ENCODE data around the gene PIGQ. TPM values are rescaled to one million over a fixed set of nuclear protein-coding genes. Genes with fewer than 3 reads are reported as not detected.

Gene PIGQ
- polyA plus RNA-seq, 2 donors = 22.8 to 40.1 TPM

GRCh38 chr16:561413-561794 is 8.4 kb upstream of the PIGQ start:
- WGBS, 2 donors = 59 to 63% methylated on average over 11 to 15 of the region's 15 CpGs
- Histone ChIP-seq H3K27me3 (ENCODE audit: control insufficient read depth in 1 of 2, insufficient read depth in 2 of 2, low read length in 2 of 2) (peaks cover 0 to 21% of the 10 kb centered on the region in 2 donors), H3K36me3 (ENCODE audit: control insufficient read depth in 2 of 2, insufficient read depth in 2 of 2, low read length in 1 of 2) (no peaks in the 10 kb centered on the region), H3K27ac (ENCODE audit: low read depth in 2 of 2, low read length in 1 of 2) (no peak overlapping the region), H3K4me3 (ENCODE audit: low read depth in 1 of 2, low read length in 2 of 2) (no peak overlapping the region), H3K4me1 (ENCODE audit: control insufficient read depth in 2 of 2, insufficient read depth in 2 of 2, low read length in 1 of 2) (peaks cover 6% of the 10 kb centered on the region in 2 donors), H3K9me3 (ENCODE audit: control insufficient read depth in 2 of 2, insufficient read depth in 1 of 2, low read depth in 1 of 2, low read length in 1 of 2) (no peaks in the 10 kb centered on the region)

DNA sequence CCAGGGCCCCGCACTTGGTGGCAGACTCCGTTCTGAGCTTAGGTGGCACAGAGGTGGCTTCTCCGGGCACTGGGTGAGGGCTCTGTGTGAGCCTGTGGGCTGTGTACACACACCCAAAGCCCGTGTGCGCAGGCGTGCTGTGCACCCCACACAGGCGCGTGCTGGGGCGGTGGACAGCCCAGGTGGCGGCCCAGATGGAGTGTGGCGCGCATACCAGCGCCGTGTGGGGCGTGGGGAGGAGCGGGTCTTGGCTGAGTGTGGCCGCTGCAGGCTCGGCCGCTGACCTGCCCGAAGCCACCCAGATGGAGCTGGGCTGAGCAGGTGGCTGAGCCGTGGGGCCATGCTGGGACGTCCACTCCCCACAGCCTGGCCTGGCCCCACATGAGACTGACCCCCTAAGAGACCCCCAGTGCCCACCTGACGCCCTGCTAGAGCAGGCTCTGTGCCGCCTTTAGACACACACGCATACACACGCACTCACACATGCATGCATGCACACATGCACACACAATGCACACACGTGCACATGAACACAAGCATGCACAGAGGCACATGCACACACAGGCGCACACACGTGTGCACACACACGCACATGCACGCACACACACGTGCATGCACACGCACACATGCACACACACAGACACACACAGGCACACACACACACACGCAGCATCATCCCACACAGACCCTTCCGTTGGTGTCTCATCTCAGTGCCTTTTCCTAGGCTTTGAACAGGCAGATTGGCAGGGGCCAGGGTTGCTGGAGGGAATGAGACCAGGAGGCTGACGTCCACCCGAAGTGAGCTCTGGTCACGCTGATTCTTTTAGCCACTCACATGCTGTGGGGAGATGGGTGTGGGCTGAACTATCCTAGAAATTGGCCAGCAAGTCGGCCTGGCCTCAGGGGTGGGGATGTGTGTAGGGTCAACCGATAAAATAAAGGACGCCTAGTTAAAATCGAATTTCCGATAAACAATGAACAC is 7.5 kb upstream of the PIGQ start:
- no peaks in the 10 kb centered on the region for H3K36me3 ChIP-seq (ENCODE audit: control insufficient read depth in 2 of 2, insufficient read depth in 2 of 2, low read length in 1 of 2)
- H3K27ac ChIP-seq (ENCODE audit: low read depth in 2 of 2, low read length in 1 of 2) = no peak overlapping the region
- peaks cover 10 to 14% of the 10 kb centered on the region in 2 donors for H3K4me1 ChIP-seq (ENCODE audit: control insufficient read depth in 2 of 2, insufficient read depth in 2 of 2, low read length in 1 of 2)
- H3K4me3 ChIP-seq (ENCODE audit: low read depth in 1 of 2, low read length in 2 of 2) = no peak overlapping the region
- H3K9me3 ChIP-seq (ENCODE audit: control insufficient read depth in 2 of 2, insufficient read depth in 1 of 2, low read depth in 1 of 2, low read length in 1 of 2) = no peaks in the 10 kb centered on the region
- H3K27me3 ChIP-seq (ENCODE audit: control insufficient read depth in 1 of 2, insufficient read depth in 2 of 2, low read length in 2 of 2) = peaks cover 0 to 21% of the 10 kb centered on the region in 2 donors
- 79 to 80% methylated on average over 43 of the region's 43 CpGs for WGBS, 2 donors

DNA sequence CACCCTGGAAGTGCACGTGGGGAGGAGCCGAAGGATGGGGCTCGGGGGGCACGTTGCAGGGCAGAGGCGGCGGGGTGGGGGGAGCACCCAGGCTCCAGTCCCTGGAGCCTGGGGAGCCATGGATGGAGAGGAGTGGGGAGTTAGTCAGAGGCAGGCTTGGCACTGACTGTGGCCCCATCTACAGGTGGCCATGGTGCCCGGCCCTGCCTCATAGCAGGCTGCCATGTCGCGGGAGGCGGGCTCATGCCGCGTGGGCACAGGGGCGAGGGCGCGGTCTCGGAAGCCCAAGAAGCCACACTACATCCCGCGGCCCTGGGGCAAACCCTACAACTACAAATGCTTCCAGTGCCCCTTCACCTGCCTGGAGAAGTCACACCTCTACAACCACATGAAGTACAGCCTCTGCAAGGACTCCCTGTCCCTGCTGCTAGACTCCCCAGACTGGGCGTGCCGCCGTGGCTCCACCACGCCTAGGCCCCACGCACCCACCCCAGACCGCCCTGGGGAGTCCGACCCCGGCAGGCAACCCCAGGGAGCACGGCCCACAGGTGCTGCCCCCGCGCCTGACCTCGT is 6.6 kb upstream of the PIGQ start:
- peaks cover 0 to 2% of the 10 kb centered on the region in 2 donors for H3K9me3 ChIP-seq (ENCODE audit: control insufficient read depth in 2 of 2, insufficient read depth in 1 of 2, low read depth in 1 of 2, low read length in 1 of 2)
- no peaks in the 10 kb centered on the region for H3K36me3 ChIP-seq (ENCODE audit: control insufficient read depth in 2 of 2, insufficient read depth in 2 of 2, low read length in 1 of 2)
- H3K4me1 ChIP-seq (ENCODE audit: control insufficient read depth in 2 of 2, insufficient read depth in 2 of 2, low read length in 1 of 2) = peaks cover 10 to 20% of the 10 kb centered on the region in 2 donors
- no peak overlapping the region for H3K27ac ChIP-seq (ENCODE audit: low read depth in 2 of 2, low read length in 1 of 2)
- H3K4me3 ChIP-seq (ENCODE audit: low read depth in 1 of 2, low read length in 2 of 2) = no peak overlapping the region
- H3K27me3 ChIP-seq (ENCODE audit: control insufficient read depth in 1 of 2, insufficient read depth in 2 of 2, low read length in 2 of 2) = peaks cover 0 to 21% of the 10 kb centered on the region in 2 donors
- WGBS, 2 donors = 77 to 78% methylated on average over 30 of the region's 30 CpGs

DNA sequence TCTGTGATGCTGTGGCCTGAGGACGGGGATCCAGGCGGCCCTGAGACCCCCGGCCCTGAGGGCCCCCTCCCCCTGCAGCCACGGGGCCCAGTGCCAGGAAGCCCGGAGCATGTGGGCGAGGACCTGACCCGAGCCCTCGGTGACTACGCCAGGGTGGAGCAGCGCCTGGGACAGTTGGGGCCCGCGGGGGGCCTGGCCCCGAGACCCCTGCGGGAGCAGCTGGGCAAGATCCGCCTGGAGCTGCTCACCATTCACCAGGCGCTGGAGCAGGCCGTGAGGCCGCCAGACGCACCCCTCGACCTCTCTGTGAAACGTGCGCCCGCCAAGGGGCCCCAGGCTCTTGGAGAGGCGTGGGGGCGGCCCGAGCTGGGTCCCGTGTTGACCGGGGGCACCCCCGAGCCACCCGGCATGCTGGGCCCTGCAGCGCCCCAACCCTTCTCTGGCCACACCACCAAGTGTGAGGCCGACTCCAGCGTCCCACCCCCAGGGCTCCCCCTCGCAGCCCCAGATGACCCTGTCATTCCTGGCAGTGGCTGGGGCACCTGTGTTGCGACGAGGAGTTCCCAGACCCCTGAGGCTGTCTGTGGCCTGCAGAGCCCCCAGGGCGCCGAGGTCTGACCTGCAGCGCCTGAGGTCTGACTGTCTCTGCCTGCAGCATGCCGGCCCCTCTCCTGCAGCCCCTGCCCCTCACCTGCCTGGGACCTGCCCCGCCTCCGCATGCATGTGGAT is 4.9 kb upstream of the PIGQ start:
- Histone ChIP-seq H3K4me1 (ENCODE audit: control insufficient read depth in 2 of 2, insufficient read depth in 2 of 2, low read length in 1 of 2) (peaks cover 8 to 29% of the 10 kb centered on the region in 2 donors), H3K36me3 (ENCODE audit: control insufficient read depth in 2 of 2, insufficient read depth in 2 of 2, low read length in 1 of 2) (no peaks in the 10 kb centered on the region), H3K27ac (ENCODE audit: low read depth in 2 of 2, low read length in 1 of 2) (no peak overlapping the region), H3K27me3 (ENCODE audit: control insufficient read depth in 1 of 2, insufficient read depth in 2 of 2, low read length in 2 of 2) (peaks cover 0 to 12% of the 10 kb centered on the region in 2 donors), H3K9me3 (ENCODE audit: control insufficient read depth in 2 of 2, insufficient read depth in 1 of 2, low read depth in 1 of 2, low read length in 1 of 2) (peaks cover 0 to 2% of the 10 kb centered on the region in 2 donors), H3K4me3 (ENCODE audit: low read depth in 1 of 2, low read length in 2 of 2) (no peak overlapping the region)
- WGBS, 2 donors = 80 to 84% methylated on average over 42 of the region's 42 CpGs

DNA sequence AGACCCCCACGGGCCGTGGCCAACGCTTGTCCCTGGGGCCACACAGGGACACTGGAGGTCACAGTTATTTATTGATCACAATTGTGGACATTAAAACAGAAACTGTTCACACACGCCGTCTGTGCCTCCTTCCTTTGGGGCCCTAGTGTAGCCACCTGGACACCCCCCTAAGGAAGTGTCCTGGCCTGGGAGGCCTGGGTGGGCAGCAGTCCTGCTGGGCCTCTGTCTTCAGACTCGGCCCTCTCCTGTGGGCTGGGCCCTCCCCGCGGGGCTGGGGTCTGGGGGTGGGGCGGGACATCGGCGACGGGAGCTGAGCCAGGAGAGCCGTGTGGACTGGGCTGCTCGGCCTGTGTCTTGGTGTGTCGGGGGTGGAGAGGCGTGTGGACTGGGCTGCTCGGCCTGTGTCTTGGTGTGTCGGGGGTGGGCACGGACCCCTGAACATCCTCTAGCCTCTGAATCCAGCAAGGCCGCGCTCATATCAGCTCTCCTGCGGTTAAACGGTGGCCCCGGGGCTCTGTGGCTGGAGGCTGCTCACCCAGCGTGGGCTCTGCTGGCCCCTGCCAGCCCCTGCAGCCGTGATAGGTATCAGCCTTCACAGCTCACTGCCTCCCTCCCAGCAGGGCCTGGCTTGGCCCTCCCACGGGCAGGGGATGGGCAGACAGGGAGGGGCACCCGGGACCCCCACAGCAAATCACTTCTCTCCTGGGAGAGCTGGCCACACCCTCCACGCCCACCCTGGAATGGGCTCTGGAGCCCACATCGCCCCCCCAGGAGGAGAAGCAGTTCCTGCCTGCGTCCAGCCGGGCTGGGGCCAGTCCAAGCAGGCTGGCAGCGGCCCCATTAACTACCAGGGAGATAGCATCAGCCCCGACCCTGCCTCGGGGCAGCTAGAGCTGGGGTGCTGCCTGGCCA is 4.1 kb upstream of the PIGQ start:
- Histone ChIP-seq H3K36me3 (ENCODE audit: control insufficient read depth in 2 of 2, insufficient read depth in 2 of 2, low read length in 1 of 2) (no peaks in the 10 kb centered on the region), H3K9me3 (ENCODE audit: control insufficient read depth in 2 of 2, insufficient read depth in 1 of 2, low read depth in 1 of 2, low read length in 1 of 2) (peaks cover 0 to 2% of the 10 kb centered on the region in 2 donors), H3K27ac (ENCODE audit: low read depth in 2 of 2, low read length in 1 of 2) (no peak overlapping the region), H3K4me1 (ENCODE audit: control insufficient read depth in 2 of 2, insufficient read depth in 2 of 2, low read length in 1 of 2) (peaks cover 8 to 31% of the 10 kb centered on the region in 2 donors), H3K27me3 (ENCODE audit: control insufficient read depth in 1 of 2, insufficient read depth in 2 of 2, low read length in 2 of 2) (peaks cover 0 to 6% of the 10 kb centered on the region in 2 donors), H3K4me3 (ENCODE audit: low read depth in 1 of 2, low read length in 2 of 2) (no peak overlapping the region)
- WGBS, 2 donors = 48 to 53% methylated on average over 35 of the region's 35 CpGs

DNA sequence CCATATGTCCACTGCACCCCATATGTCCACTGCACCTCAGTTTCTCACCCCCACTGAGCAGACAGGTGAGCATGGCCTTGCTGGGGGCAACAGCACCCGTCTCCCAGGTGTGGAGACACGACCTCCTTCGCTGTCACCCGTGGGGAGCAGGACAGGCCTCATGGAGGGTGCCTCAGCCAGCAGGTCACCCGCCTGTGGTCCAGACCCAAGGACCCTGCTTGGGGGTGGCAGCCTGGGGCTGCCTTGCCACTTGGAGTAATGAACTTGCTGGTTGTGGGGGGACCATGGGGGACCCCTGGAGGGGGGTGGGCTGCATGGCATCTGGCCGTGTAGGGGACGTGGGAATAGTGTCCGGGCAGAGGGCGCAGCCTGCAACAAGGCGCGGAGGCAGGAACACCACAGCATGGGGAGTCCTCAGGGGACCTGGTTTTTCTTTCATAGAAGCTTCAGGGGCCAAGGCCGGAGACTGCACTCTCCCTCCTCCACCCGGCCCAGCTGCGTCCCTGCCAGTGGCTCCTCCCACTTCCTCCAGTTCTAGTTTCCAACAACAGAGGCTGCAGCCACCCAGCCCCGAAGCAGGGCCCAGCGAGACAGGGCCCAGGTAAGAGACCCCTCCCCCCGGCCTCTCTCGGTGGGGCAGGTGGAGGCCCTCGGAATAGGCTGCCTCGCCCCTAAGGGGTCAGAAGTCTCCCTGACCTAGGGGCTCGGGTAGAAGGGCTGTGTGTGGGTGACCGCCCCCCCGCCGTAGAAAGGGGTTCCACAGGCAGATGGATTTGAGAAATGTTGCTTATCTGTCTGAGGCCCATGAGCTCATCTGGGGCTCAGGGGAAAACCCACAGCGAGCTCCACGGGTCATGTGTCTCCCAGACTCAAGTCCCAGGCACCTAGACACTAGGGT is 3.0 kb upstream of the PIGQ start, which contains the start of gene NHLRC4:
NHLRC4 (plus strand) TSS at position 531 of the 898 bp plus-strand sequence. CDS start 1,043 bp downstream, outside the sequence.
- no peaks in the 10 kb centered on the region for H3K36me3 ChIP-seq (ENCODE audit: control insufficient read depth in 2 of 2, insufficient read depth in 2 of 2, low read length in 1 of 2)
- H3K27me3 ChIP-seq (ENCODE audit: control insufficient read depth in 1 of 2, insufficient read depth in 2 of 2, low read length in 2 of 2) = no peaks in the 10 kb centered on the region
- peak within 1 kb of the TSS in 1 of 2 donors; percentile 18 for H3K4me3 ChIP-seq (ENCODE audit: low read depth in 1 of 2, low read length in 2 of 2)
- peaks cover 8 to 35% of the 10 kb centered on the region in 2 donors for H3K4me1 ChIP-seq (ENCODE audit: control insufficient read depth in 2 of 2, insufficient read depth in 2 of 2, low read length in 1 of 2)
- 34 to 35% methylated on average over 26 of the region's 26 CpGs for WGBS, 2 donors
- H3K27ac ChIP-seq (ENCODE audit: low read depth in 2 of 2, low read length in 1 of 2) = peak within 1 kb of the TSS in 1 of 2 donors; percentile 3
- peaks cover 0 to 2% of the 10 kb centered on the region in 2 donors for H3K9me3 ChIP-seq (ENCODE audit: control insufficient read depth in 2 of 2, insufficient read depth in 1 of 2, low read depth in 1 of 2, low read length in 1 of 2)

DNA sequence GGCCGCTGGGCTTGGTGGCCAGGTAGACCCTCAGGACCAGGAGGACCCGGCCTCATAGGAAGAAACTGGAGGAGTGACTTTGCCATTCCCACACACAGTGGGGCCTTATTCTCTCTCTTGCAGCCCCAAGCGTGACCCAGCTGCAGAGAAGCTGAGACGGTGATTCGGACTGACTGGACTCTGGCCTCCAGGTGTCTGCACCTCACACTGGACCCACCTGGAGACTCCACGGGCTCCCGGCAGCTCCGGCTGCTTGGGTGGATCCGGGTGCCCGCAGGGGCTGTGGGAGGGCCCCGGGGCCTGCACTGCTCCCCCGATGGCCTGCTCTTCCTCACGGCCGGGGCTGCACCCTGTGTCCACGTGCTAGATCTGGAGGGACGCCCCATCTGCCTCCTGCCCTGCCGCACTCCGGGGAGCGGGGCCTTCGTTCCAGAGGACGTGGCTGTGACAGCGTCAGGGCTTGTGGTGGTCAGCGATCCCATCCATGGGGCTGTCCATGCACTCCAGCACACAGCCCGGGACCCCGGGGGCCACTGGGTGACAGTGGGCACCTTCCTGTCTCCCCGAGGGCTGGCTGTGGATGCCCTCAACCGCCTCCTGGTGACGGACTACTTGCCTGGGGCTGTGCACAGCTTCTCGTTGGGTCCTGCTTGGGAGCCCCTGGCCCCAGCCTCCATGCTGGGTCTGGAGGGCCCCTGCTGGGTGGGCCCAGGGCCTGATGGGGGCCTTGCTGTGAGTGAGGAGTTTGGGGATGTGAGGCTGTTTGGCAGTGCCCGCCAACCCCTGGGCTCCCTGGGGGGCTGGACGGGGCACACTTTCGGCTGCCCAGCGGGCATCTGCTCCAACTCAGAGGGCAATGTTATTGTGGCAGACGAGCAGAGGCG is 2.2 kb upstream of the PIGQ start:
- H3K27me3 ChIP-seq (ENCODE audit: control insufficient read depth in 1 of 2, insufficient read depth in 2 of 2, low read length in 2 of 2) = no peaks in the 10 kb centered on the region
- H3K4me1 ChIP-seq (ENCODE audit: control insufficient read depth in 2 of 2, insufficient read depth in 2 of 2, low read length in 1 of 2) = peaks cover 8 to 35% of the 10 kb centered on the region in 2 donors
- no peak overlapping the region for H3K4me3 ChIP-seq (ENCODE audit: low read depth in 1 of 2, low read length in 2 of 2)
- H3K36me3 ChIP-seq (ENCODE audit: control insufficient read depth in 2 of 2, insufficient read depth in 2 of 2, low read length in 1 of 2) = peaks cover 0 to 2% of the 10 kb centered on the region in 2 donors
- peaks cover 0 to 2% of the 10 kb centered on the region in 2 donors for H3K9me3 ChIP-seq (ENCODE audit: control insufficient read depth in 2 of 2, insufficient read depth in 1 of 2, low read depth in 1 of 2, low read length in 1 of 2)
- WGBS, 2 donors = 88 to 91% methylated on average over 35 of the region's 35 CpGs
- peak overlapping the region in 1 of 2 donors; percentile 3 for H3K27ac ChIP-seq (ENCODE audit: low read depth in 2 of 2, low read length in 1 of 2)
